Measurements from ENCODE around the gene GNAO1.

GRCh38 chr16:56373003-56373402, 181.7 kb downstream of the GNAO1 start:
- TF ChIP-seq POLR2A (IDR thresholded peaks at IDR 0.05) (no peak), CTCF (IDR thresholded peaks at IDR 0.05) (no peak)
